Body of pancreas (tissue), 4 donors: ENCODE measurements around the gene ZNF761. TPM values are rescaled to one million over a fixed set of nuclear protein-coding genes. Genes with fewer than 3 reads are reported as not detected.
"Not testable (repeated sequence)": the region's sequence is repeated elsewhere in the genome, so short reads cannot be mapped to it uniquely, and the experiment has no call there.

Experiments used
- ATAC-seq: fragments of 150-250 bp; one replicate; pipeline ENCODE4 v1.9.1; 2016
- DNase-seq, 4 donors: peaks; one replicate each; pipeline ENCODE4 v3.0.0-alpha.2; 2019
- H3K27ac ChIP-seq, 4 donors: fragments of 200-600 bp; sonication (generic); 1 replicate in 3 of 4; 2 replicates in 1 of 4; pipeline versions ENCODE4 v1.5.1 to v1.6.1; 2016 to 2019; ENCODE audit warnings: mild to moderate bottlenecking in 1 of 4, mixed read lengths in 1 of 4, moderate library complexity in 1 of 4
- H3K27me3 ChIP-seq, 2 donors: fragments of 200-600 bp; sonication (generic); one replicate each; pipeline ENCODE4 v1.6.0; 2016; ENCODE audit warnings: mild to moderate bottlenecking in 1 of 2
- H3K36me3 ChIP-seq, 2 donors: fragments of 200-600 bp; sonication (generic); replicated peaks in 1 of 2; 2 replicates each; pipeline ENCODE4 v1.5.1; 2016; ENCODE audit warnings: low read depth in 2 of 2; ENCODE audit not compliant: insufficient read depth in 1 of 2
- H3K4me1 ChIP-seq: fragments of 200-600 bp; sonication (generic); one replicate; pipeline ENCODE4 v1.6.0; 2016
- H3K4me3 ChIP-seq, 2 donors: fragments of 200-600 bp; sonication (generic); 1 replicate in 1 of 2; 2 replicates in 1 of 2; pipeline ENCODE4 v1.5.1; 2016 to 2019
- H3K9me3 ChIP-seq, 3 donors: fragments of 200-600 bp; sonication (generic); 1 replicate in 2 of 3; 2 replicates in 1 of 3; pipeline ENCODE4 v1.5.1; 2016
- POLR2A ChIP-seq, 3 donors: fragments of 450-650 bp; IDR thresholded peaks; one replicate each; pipeline ENCODE4 v1.6.1; 2016; ENCODE audit warnings: antibody characterized with exemption in 3 of 3, mild to moderate bottlenecking in 2 of 3
- WGBS, 2 donors: methylation state at CpG; one replicate each; pipeline ENCODE4 v1.1.5; 2017; 5-methylcytosine and 5-hydroxymethylcytosine counted together
- intact Hi-C: fragments of 100-400 bp; cut with DNase I; formaldehyde crosslinking; loops from one replicate; pipeline ENCODE4 v1.15.1; 2023
- total RNA-seq, 2 donors: library from RNA; depleted of rRNA; stranded (reverse); fragments of >200 nt; gene quantifications; one replicate each; pipeline ENCODE4 v1.1.0, GENCODE V29; 2016
- TF ChIP-seq, protein P1 (sequence below), 7 experiments: fragments of 450-650 bp in 4 of 7; fragments of 200-600 bp in 3 of 7; sonication (generic) in 3 of 7; IDR thresholded peaks; one replicate each; pipeline ENCODE4 v1.5.1; 2016 to 2019; ENCODE audit warnings: antibody characterized with exemption in 7 of 7

ZNF761 gene
- total RNA-seq, 2 donors from 2014 or later, result 4.3 to 6.2 TPM

GRCh38 chr19:53409505-53410204 lies 22.1 kb upstream of the ZNF761 start:
- intact Hi-C loops, result no loop called here
- H3K36me3 ChIP-seq, result peaks cover 10 to 27% of the 10 kb centered on the region in 2 donors
- ATAC-seq (no peak), DNase-seq (no peak)
- TF ChIP-seq, protein P1, sequence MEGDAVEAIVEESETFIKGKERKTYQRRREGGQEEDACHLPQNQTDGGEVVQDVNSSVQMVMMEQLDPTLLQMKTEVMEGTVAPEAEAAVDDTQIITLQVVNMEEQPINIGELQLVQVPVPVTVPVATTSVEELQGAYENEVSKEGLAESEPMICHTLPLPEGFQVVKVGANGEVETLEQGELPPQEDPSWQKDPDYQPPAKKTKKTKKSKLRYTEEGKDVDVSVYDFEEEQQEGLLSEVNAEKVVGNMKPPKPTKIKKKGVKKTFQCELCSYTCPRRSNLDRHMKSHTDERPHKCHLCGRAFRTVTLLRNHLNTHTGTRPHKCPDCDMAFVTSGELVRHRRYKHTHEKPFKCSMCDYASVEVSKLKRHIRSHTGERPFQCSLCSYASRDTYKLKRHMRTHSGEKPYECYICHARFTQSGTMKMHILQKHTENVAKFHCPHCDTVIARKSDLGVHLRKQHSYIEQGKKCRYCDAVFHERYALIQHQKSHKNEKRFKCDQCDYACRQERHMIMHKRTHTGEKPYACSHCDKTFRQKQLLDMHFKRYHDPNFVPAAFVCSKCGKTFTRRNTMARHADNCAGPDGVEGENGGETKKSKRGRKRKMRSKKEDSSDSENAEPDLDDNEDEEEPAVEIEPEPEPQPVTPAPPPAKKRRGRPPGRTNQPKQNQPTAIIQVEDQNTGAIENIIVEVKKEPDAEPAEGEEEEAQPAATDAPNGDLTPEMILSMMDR (IDR thresholded peaks at IDR 0.05), result no peak
- TF ChIP-seq POLR2A (IDR thresholded peaks at IDR 0.05), result no peak
- no peak overlapping the region for H3K4me3 ChIP-seq
- no peaks in the 10 kb centered on the region for H3K4me1 ChIP-seq
- H3K27me3 ChIP-seq, result no peaks in the 10 kb centered on the region
- H3K9me3 ChIP-seq, result peaks cover 3 to 64% (median 4%) of the 10 kb centered on the region in 3 donors
- 81 to 82% methylated on average over 7 of the region's 7 CpGs for WGBS, 2 donors
- no peak overlapping the region for H3K27ac ChIP-seq

GRCh38 chr19:53420520-53421315 lies 11.1 kb upstream of the ZNF761 start:
- 62 to 63% methylated on average over 9 to 11 of the region's 11 CpGs for WGBS, 2 donors
- DNase-seq, result peak in 1 of 4 donors; percentile 6
- H3K36me3 ChIP-seq, H3K9me3 ChIP-seq, H3K27ac ChIP-seq, H3K4me1 ChIP-seq, ATAC-seq, H3K4me3 ChIP-seq, intact Hi-C loops, H3K27me3 ChIP-seq: not testable (repeated sequence)

DNA sequence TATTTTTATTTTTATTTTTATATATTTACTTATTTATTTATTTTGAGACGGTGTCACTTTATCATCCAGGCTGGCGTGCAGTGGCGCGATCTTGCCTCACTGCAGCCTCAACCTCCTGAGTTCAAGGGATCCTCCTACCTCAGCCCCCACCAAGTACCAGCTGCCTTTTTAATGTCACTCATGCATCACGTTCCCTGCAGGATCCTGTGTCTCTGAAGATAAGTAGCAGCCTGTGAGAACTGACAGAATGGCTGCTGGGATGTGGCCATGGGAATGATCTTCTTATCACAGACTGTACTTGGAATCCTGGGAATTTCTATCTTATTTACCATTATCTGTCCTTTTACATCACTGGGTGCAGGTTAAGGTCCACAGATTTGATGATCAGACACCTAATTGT lies 9.2 kb upstream of the ZNF761 start:
- no peaks in the 10 kb centered on the region for H3K4me1 ChIP-seq
- ATAC-seq (no peak), DNase-seq (no peak)

DNA sequence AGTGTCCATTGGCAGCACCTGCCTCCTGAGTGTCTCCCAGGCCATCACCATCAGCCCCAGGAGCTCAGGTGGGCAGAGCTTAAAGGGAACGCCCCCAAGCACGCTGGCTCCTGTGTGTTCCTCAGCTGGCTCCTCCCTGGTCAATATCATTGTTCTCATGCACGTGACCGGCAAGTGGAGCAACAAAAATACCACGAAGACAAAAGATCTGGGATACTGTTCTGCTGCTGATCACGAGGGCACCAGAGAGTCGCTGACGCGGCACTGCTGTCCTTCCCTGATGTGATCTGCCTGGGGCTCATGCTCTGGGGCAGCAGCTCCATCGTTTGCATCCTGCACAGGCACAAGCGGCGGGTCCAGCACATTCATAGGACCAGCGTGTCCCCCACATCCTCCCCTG lies 8.7 kb upstream of the ZNF761 start:
- H3K4me1 ChIP-seq, H3K36me3 ChIP-seq, H3K4me3 ChIP-seq, intact Hi-C loops, ATAC-seq, DNase-seq, H3K9me3 ChIP-seq, H3K27ac ChIP-seq, H3K27me3 ChIP-seq: not testable (repeated sequence)
- WGBS, 2 donors, result 10 to 20% methylated on average over 1 to 2 of the region's 13 CpGs

More for the DNA sequence above, 9.2 kb upstream of the ZNF761 start:
- H3K27ac ChIP-seq, result no peak overlapping the region
- intact Hi-C loops, result no loop called here
- no peaks in the 10 kb centered on the region for H3K27me3 ChIP-seq
- no peaks in the 10 kb centered on the region for H3K36me3 ChIP-seq
- H3K4me3 ChIP-seq, result no peak overlapping the region
- no peaks in the 10 kb centered on the region for H3K9me3 ChIP-seq
- WGBS, 2 donors, result 77% methylated on average over 5 of the region's 5 CpGs
- TF ChIP-seq POLR2A (IDR thresholded peaks at IDR 0.05), result no peak
- TF ChIP-seq, protein P1 (IDR thresholded peaks at IDR 0.05), result no peak

DNA sequence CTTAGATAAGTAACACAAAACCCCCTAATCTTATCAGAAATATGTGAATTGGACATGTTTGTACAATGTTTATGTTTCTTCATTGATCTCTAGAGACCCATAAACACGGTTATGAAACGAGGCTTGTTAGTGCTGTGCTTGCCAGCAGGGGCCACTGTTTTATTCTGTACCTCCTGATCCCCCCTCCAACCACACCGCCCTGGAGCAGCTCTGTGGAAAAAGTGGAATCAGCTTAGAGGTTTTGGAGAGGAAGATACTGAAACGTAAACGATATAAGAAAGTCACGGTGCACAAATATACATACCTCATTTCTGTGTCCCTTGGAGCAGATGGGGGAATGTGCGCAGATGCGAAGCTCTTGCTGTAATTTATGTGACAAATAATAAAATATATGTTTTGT lies 8.1 kb upstream of the ZNF761 start:
- H3K4me1 ChIP-seq, H3K9me3 ChIP-seq, H3K27ac ChIP-seq, H3K36me3 ChIP-seq, H3K27me3 ChIP-seq, H3K4me3 ChIP-seq, intact Hi-C loops: not testable (repeated sequence)
- 47 to 57% methylated on average over 6 to 8 of the region's 8 CpGs for WGBS, 2 donors
- peak; percentile 41 for ATAC-seq
- peak in 2 of 4 donors; percentile 13 to 14 for DNase-seq

GRCh38 chr19:53424968-53425597 lies 6.7 kb upstream of the ZNF761 start:
- 20 to 55% methylated on average over 4 to 9 of the region's 9 CpGs for WGBS, 2 donors
- no peaks in the 10 kb centered on the region for H3K36me3 ChIP-seq
- ATAC-seq (peak; percentile 95), DNase-seq (peak; percentile 76 to 85 (median 82))
- H3K4me3 ChIP-seq, result no peak overlapping the region
- H3K9me3 ChIP-seq, result no peaks in the 10 kb centered on the region
- no peak overlapping the region for H3K27ac ChIP-seq
- no peak for TF ChIP-seq POLR2A (IDR thresholded peaks at IDR 0.05)
- TF ChIP-seq, protein P1 (IDR thresholded peaks at IDR 0.05), result peak; percentile 68 to 79 (median 76)
- no peaks in the 10 kb centered on the region for H3K4me1 ChIP-seq
- H3K27me3 ChIP-seq, result no peaks in the 10 kb centered on the region
- intact Hi-C loops, result no loop called here
